WTC11 (cell line): ENCODE measurements around the gene GNB5. TPM values are rescaled to one million over a fixed set of nuclear protein-coding genes. Genes with fewer than 3 reads are reported as not detected.

Source experiments
- ATAC-seq: fragments of 200-7000 bp; cut with Tn5 transposase; 2 replicates; pipeline ENCODE4 v1.10.0; 2021; ENCODE audit warnings: mild to moderate bottlenecking, moderate library complexity
- CTCF ChIA-PET: fragments of 300-600 bp; sonication (Branson Sonifier 250); formaldehyde crosslinking; loops from one replicate; lab custom pipeline; 2021; ENCODE audit warnings: antibody characterized with exemption; lab: Charles Lee
- POLR2A ChIA-PET: fragments of 350-600 bp; sonication (Branson Sonifier 250); formaldehyde crosslinking; loops from one replicate; lab custom pipeline; 2021; ENCODE audit warnings: antibody characterized with exemption; lab: Charles Lee
- DNase-seq: peaks from one replicate; pipeline ENCODE4 v3.0.0; 2021; ENCODE audit warnings: low spot score
- H3K27ac Mint-ChIP-seq: 2 replicates; pipeline ENCODE4 v1.8.0; 2021; ENCODE audit warnings: mixed read lengths
- H3K27me3 Mint-ChIP-seq: 2 replicates; pipeline ENCODE4 v1.8.0; 2021; ENCODE audit warnings: low read depth, mild to moderate bottlenecking, moderate library complexity, mixed read lengths
- H3K36me3 Mint-ChIP-seq: 2 replicates; pipeline ENCODE4 v1.8.0; 2021; ENCODE audit warnings: mixed read lengths
- H3K4me1 Mint-ChIP-seq: 2 replicates; pipeline ENCODE4 v1.8.0; 2022; ENCODE audit warnings: mixed read lengths
- H3K4me3 Mint-ChIP-seq: 2 replicates; pipeline ENCODE4 v1.8.0; 2021; ENCODE audit warnings: mild to moderate bottlenecking, moderate library complexity, mixed read lengths
- H3K9me3 Mint-ChIP-seq: 2 replicates; pipeline ENCODE4 v1.8.0; 2021; ENCODE audit warnings: mixed read lengths
- ATF2 ChIP-seq: sonication (generic); formaldehyde crosslinking; IDR thresholded peaks from 2 replicates; pipeline ENCODE4 v1.8.1; 2022; ENCODE audit warnings: low read depth, missing genetic modification reagents, borderline replicate concordance
- CREM ChIP-seq: sonication (generic); formaldehyde crosslinking; IDR thresholded peaks from 2 replicates; pipeline ENCODE4 v1.8.1; 2022; ENCODE audit warnings: mild to moderate bottlenecking, missing genetic modification reagents, moderate library complexity
- E2F4 ChIP-seq: sonication (generic); formaldehyde crosslinking; IDR thresholded peaks from 2 replicates; pipeline ENCODE4 v1.8.1; 2022; ENCODE audit warnings: low read depth, mild to moderate bottlenecking, moderate library complexity, missing genetic modification reagents, borderline replicate concordance
- ELF4 ChIP-seq: sonication (generic); formaldehyde crosslinking; IDR thresholded peaks from 2 replicates; pipeline ENCODE4 v1.8.1; 2022; ENCODE audit warnings: low read depth, mild to moderate bottlenecking, moderate library complexity, missing genetic modification reagents
- ERG ChIP-seq: fragments of 250-450 bp; sonication (Bioruptor Pico); IDR thresholded peaks from 2 replicates; pipeline ENCODE4 v1.8.0; 2021; ENCODE audit warnings: mild to moderate bottlenecking
- FOXJ3 ChIP-seq: sonication (generic); formaldehyde crosslinking; IDR thresholded peaks from 2 replicates; pipeline ENCODE4 v1.9.0; 2021; ENCODE audit warnings: missing genetic modification reagents, mild to moderate bottlenecking, borderline replicate concordance
- MXD4 ChIP-seq: fragments of 250-450 bp; sonication (Bioruptor Pico); IDR thresholded peaks from 2 replicates; pipeline ENCODE4 v1.8.0; 2021; ENCODE audit warnings: mild to moderate bottlenecking, moderate library complexity, borderline replicate concordance
- NFATC4 ChIP-seq: fragments of 250-450 bp; sonication (Bioruptor Pico); IDR thresholded peaks from 2 replicates; pipeline ENCODE4 v1.9.0; 2021; ENCODE audit warnings: mild to moderate bottlenecking
- NFYB ChIP-seq: sonication (generic); formaldehyde crosslinking; conservative IDR thresholded peaks from 2 replicates; pipeline ENCODE4 v1.8.0; 2022; ENCODE audit warnings: low read depth, missing genetic modification reagents
- NR1H2 ChIP-seq: sonication (generic); formaldehyde crosslinking; IDR thresholded peaks from 2 replicates; pipeline ENCODE4 v1.9.0; 2021; ENCODE audit warnings: mild to moderate bottlenecking, moderate library complexity, missing genetic modification reagents
- PREB ChIP-seq: sonication (generic); formaldehyde crosslinking; IDR thresholded peaks from 2 replicates; pipeline ENCODE4 v1.8.1; 2022; ENCODE audit warnings: mild to moderate bottlenecking, missing genetic modification reagents, moderate library complexity, borderline replicate concordance
- SMAD4 ChIP-seq: sonication (generic); formaldehyde crosslinking; IDR thresholded peaks from 2 replicates; pipeline ENCODE4 v1.8.0; 2022; ENCODE audit warnings: mild to moderate bottlenecking, missing genetic modification reagents
- ZBTB21 ChIP-seq: sonication (generic); formaldehyde crosslinking; IDR thresholded peaks from 2 replicates; pipeline ENCODE4 v1.8.1; 2023; ENCODE audit warnings: mild to moderate bottlenecking, missing genetic modification reagents, borderline replicate concordance
- ZBTB43 ChIP-seq: sonication (generic); formaldehyde crosslinking; IDR thresholded peaks from 2 replicates; pipeline ENCODE4 v1.8.1; 2023; ENCODE audit warnings: mild to moderate bottlenecking, missing genetic modification reagents
- ZNF219 ChIP-seq: sonication (generic); formaldehyde crosslinking; IDR thresholded peaks from 2 replicates; pipeline ENCODE4 v1.8.0; 2023; ENCODE audit warnings: missing genetic modification reagents, mild to moderate bottlenecking, borderline replicate concordance
- ZNF416 ChIP-seq: fragments of 250-450 bp; sonication (Bioruptor Pico); IDR thresholded peaks from 2 replicates; pipeline ENCODE4 v1.9.0; 2021; ENCODE audit warnings: mild to moderate bottlenecking, inconsistent platforms
- ZNF423 ChIP-seq: fragments of 250-450 bp; sonication (Bioruptor Pico); IDR thresholded peaks from 2 replicates; pipeline ENCODE4 v2.1.2; 2022; ENCODE audit warnings: mild to moderate bottlenecking, moderate library complexity
- total RNA-seq: library from RNA; stranded (reverse); gene quantifications from 3 replicates; pipeline ENCODE4 v1.2.3, GENCODE V29; 2021
- TF ChIP-seq, protein P1 (sequence below): fragments of 250-450 bp; sonication (Bioruptor Pico); IDR thresholded peaks from 2 replicates; pipeline ENCODE4 v1.9.0; 2021; ENCODE audit warnings: mild to moderate bottlenecking
- TF ChIP-seq, protein P2 (sequence below): sonication (generic); formaldehyde crosslinking; IDR thresholded peaks from 2 replicates; pipeline ENCODE4 v1.8.1; 2023; ENCODE audit warnings: mild to moderate bottlenecking, missing genetic modification reagents, borderline replicate concordance
- TF ChIP-seq, protein P3 (sequence below): sonication (generic); formaldehyde crosslinking; IDR thresholded peaks from 2 replicates; pipeline ENCODE4 v1.8.0; 2023; ENCODE audit warnings: mild to moderate bottlenecking, missing genetic modification reagents
- TF ChIP-seq, protein P4 (sequence below): sonication (generic); formaldehyde crosslinking; IDR thresholded peaks from 2 replicates; pipeline ENCODE4 v1.8.0; 2022; ENCODE audit warnings: mild to moderate bottlenecking, missing genetic modification reagents

GNB5 gene
- total RNA-seq, 1 experiment from 2014 or later: 37.0 TPM

DNA sequence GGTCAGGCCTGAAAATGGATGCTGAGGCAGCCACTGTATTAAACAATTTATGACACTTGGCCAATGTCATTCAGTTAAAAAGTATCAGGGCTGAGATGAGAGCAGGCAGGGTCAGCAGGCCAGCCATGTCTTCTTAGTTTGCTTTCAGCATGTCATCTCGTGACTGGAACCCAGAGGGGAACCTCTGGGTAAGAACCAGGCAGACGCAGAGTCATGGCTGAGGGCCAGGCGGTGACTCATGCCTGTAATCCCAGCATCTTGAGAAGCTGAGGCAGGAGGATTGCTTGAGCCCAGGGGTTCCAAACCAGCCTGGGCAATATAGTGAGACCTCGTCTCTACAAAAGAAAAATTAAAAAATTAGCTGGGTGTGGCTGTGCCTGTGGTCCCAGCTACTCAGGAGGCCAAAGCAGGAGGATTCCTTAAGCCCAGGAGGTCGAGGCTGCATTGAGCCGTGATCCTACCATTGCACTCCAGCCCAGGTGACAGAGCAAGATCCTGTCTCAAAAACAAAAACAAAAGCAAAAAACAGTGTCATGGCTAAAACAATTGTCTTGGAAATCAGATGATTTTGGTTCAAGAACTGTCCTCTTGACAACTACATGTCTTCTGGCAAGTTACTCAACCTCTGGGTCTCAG lies 90.3 kb downstream of the GNB5 start (continued):
- no peak for TF ChIP-seq NFATC4 (CRISPR knock-in tag)
- no peak for TF ChIP-seq ZBTB43
- TF ChIP-seq ZNF423: no peak
- no peak for TF ChIP-seq MXD4 (CRISPR knock-in tag)
- no peak for TF ChIP-seq SMAD4
- TF ChIP-seq, all 79 proteins: peak for 0

- Mint-ChIP-seq H3K4me3 (no peak overlapping the region), H3K27me3 (peaks cover 4% of the 10 kb centered on the region; the same call in 1 of the 2 replicates), H3K27ac (no peak overlapping the region), H3K4me1 (peaks cover 4% of the 10 kb centered on the region; the same call in 1 of the 2 replicates), H3K36me3 (no peaks in the 10 kb centered on the region), H3K9me3 (peaks cover 5% of the 10 kb centered on the region; the same call in 1 of the 2 replicates)
- DNase-seq (no peak), ATAC-seq (no peak)
- ChIA-PET CTCF (interaction anchor here (0.6 kb wide), 1 partner anchor 116 kb away, joined by 3 read pairs; no protein-coding TSS in a partner anchor), POLR2A (no interaction called here)
- TF ChIP-seq ELF4: no peak
- TF ChIP-seq ATF2 (CRISPR knock-in tag): no peak
- TF ChIP-seq, protein P1, sequence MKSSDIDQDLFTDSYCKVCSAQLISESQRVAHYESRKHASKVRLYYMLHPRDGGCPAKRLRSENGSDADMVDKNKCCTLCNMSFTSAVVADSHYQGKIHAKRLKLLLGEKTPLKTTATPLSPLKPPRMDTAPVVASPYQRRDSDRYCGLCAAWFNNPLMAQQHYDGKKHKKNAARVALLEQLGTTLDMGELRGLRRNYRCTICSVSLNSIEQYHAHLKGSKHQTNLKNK (CRISPR knock-in tag): no peak
- TF ChIP-seq ZNF416: no peak
- TF ChIP-seq ZNF219 (CRISPR knock-in tag): no peak
- no peak for TF ChIP-seq E2F4 (CRISPR knock-in tag)
- no peak for TF ChIP-seq CREM (CRISPR knock-in tag)
- no peak for TF ChIP-seq PREB (CRISPR knock-in tag)
- TF ChIP-seq, protein P2, sequence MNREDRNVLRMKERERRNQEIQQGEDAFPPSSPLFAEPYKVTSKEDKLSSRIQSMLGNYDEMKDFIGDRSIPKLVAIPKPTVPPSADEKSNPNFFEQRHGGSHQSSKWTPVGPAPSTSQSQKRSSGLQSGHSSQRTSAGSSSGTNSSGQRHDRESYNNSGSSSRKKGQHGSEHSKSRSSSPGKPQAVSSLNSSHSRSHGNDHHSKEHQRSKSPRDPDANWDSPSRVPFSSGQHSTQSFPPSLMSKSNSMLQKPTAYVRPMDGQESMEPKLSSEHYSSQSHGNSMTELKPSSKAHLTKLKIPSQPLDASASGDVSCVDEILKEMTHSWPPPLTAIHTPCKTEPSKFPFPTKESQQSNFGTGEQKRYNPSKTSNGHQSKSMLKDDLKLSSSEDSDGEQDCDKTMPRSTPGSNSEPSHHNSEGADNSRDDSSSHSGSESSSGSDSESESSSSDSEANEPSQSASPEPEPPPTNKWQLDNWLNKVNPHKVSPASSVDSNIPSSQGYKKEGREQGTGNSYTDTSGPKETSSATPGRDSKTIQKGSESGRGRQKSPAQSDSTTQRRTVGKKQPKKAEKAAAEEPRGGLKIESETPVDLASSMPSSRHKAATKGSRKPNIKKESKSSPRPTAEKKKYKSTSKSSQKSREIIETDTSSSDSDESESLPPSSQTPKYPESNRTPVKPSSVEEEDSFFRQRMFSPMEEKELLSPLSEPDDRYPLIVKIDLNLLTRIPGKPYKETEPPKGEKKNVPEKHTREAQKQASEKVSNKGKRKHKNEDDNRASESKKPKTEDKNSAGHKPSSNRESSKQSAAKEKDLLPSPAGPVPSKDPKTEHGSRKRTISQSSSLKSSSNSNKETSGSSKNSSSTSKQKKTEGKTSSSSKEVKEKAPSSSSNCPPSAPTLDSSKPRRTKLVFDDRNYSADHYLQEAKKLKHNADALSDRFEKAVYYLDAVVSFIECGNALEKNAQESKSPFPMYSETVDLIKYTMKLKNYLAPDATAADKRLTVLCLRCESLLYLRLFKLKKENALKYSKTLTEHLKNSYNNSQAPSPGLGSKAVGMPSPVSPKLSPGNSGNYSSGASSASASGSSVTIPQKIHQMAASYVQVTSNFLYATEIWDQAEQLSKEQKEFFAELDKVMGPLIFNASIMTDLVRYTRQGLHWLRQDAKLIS (CRISPR knock-in tag): no peak
- no peak for TF ChIP-seq ERG (CRISPR knock-in tag)
- TF ChIP-seq NFYB (CRISPR knock-in tag): no peak
- TF ChIP-seq ZBTB21 (CRISPR knock-in tag): no peak
- no peak for TF ChIP-seq NR1H2 (CRISPR knock-in tag)
- TF ChIP-seq, protein P3, sequence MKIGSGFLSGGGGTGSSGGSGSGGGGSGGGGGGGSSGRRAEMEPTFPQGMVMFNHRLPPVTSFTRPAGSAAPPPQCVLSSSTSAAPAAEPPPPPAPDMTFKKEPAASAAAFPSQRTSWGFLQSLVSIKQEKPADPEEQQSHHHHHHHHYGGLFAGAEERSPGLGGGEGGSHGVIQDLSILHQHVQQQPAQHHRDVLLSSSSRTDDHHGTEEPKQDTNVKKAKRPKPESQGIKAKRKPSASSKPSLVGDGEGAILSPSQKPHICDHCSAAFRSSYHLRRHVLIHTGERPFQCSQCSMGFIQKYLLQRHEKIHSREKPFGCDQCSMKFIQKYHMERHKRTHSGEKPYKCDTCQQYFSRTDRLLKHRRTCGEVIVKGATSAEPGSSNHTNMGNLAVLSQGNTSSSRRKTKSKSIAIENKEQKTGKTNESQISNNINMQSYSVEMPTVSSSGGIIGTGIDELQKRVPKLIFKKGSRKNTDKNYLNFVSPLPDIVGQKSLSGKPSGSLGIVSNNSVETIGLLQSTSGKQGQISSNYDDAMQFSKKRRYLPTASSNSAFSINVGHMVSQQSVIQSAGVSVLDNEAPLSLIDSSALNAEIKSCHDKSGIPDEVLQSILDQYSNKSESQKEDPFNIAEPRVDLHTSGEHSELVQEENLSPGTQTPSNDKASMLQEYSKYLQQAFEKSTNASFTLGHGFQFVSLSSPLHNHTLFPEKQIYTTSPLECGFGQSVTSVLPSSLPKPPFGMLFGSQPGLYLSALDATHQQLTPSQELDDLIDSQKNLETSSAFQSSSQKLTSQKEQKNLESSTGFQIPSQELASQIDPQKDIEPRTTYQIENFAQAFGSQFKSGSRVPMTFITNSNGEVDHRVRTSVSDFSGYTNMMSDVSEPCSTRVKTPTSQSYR (CRISPR knock-in tag): no peak
- no peak for TF ChIP-seq FOXJ3 (CRISPR knock-in tag)
- TF ChIP-seq, protein P4, sequence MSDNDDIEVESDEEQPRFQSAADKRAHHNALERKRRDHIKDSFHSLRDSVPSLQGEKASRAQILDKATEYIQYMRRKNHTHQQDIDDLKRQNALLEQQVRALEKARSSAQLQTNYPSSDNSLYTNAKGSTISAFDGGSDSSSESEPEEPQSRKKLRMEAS (CRISPR knock-in tag): no peak
Observed at GRCh38 chr15:52099651-52100272, 91.4 kb downstream of the GNB5 start.
